ENCODE data around the gene GAPDH.
"Not testable (repeated sequence)": the region's sequence is repeated elsewhere in the genome, so short reads cannot be mapped to it uniquely, and the experiment has no call there.

GAPDH gene

GRCh38 chr12:6563448-6564050, 29.2 kb downstream of the GAPDH start:
- DNase-seq (ENCODE audit: low read depth in 2 of 2): peak; percentile 55 to 72

- DNase-seq (ENCODE audit: low read depth in 2 of 2): no peak
Measured at GRCh38 chr12:6567112-6567670, 32.9 kb downstream of the GAPDH start.

GRCh38 chr12:6569312-6569711, 35.0 kb downstream of the GAPDH start:
- DNase-seq (ENCODE audit: low read depth in 2 of 2): no peak

GRCh38 chr12:6569786-6570185, 35.5 kb downstream of the GAPDH start:
- no peak for DNase-seq (ENCODE audit: low read depth in 2 of 2)

- peak in 1 of 2 donors; percentile 41 for DNase-seq (ENCODE audit: low read depth in 2 of 2)
Measured at GRCh38 chr12:6570264-6570887, 36.1 kb downstream of the GAPDH start.

- DNase-seq (ENCODE audit: low read depth in 2 of 2): no peak
Measured at GRCh38 chr12:6573001-6573400, 38.7 kb downstream of the GAPDH start.

- no peak for DNase-seq (ENCODE audit: low read depth in 2 of 2)
Measured at GRCh38 chr12:6574576-6575295, 40.4 kb downstream of the GAPDH start.

- DNase-seq (ENCODE audit: low read depth in 2 of 2): no peak
Measured at GRCh38 chr12:6575648-6576047, 41.3 kb downstream of the GAPDH start.

- DNase-seq (ENCODE audit: low read depth in 2 of 2): no peak
Measured at GRCh38 chr12:6582196-6582595, 47.9 kb downstream of the GAPDH start.

- no peak for DNase-seq (ENCODE audit: low read depth in 2 of 2)
Measured at GRCh38 chr12:6582959-6583358, 48.6 kb downstream of the GAPDH start.

GRCh38 chr12:6584293-6584692, 50.0 kb downstream of the GAPDH start:
- DNase-seq (ENCODE audit: low read depth in 2 of 2): no peak

- not testable (repeated sequence) for DNase-seq (ENCODE audit: low read depth in 2 of 2)
Measured at GRCh38 chr12:6586569-6586968, 52.3 kb downstream of the GAPDH start.

Data from stimulated activated CD4-positive, alpha-beta T cell treated with anti-CD3 and anti-CD28 coated beads, Interleukin-4, amount 100 ng/mL, for 48 hours (primary cell).